Amniotic epithelial cell (primary cell): ENCODE results near the gene RPS6KA5.
"Not testable (repeated sequence)": the region's sequence is repeated elsewhere in the genome, so short reads cannot be mapped to it uniquely, and the experiment has no call there.

ENCODE experiments used
- DNase-seq: peaks from one replicate; pipeline ENCODE4 v3.0.0-alpha.2; 2010; ENCODE audit warnings: low read depth

Gene RPS6KA5

DNA sequence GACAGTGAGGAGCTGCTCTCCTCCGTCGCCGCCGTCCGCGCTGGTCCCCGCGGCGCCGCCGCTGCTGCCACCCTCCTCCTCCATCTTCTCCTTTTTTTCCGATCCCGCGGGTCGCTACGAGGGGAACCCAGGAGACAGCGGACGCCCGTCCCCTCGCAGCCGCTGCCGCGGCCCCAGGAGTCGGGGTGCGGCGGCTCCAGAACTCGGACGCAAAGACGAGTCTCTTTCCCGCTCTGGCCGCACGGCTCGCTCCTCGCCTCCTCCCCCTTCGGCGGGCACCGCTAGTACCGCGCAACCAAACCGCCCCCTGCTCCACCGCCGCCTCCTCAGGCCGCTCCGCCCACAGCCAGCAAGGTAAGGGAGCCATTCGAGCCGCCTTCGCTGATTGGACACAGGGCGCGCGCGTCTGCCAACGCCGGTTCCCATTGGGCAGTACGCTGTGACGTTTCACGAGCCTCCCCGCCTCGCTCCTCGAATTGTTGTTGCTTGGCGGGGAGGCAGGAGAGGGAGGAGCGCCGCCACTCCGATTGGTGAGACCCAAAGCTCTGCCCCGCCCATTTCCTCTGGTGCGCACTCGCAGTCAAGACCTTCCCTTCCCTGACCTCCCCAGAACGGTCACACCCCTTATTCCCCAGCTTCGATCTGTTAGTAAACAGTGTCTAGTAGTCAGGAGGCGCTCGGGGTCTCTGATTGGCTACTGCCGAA lies at the start of gene RPS6KA5:
Gene RPS6KA5 (minus strand): TSS at position 291 of the 705 bp plus-strand sequence. CDS start 207 bp downstream, at position 84.
- peak; percentile 100 for DNase-seq

DNA sequence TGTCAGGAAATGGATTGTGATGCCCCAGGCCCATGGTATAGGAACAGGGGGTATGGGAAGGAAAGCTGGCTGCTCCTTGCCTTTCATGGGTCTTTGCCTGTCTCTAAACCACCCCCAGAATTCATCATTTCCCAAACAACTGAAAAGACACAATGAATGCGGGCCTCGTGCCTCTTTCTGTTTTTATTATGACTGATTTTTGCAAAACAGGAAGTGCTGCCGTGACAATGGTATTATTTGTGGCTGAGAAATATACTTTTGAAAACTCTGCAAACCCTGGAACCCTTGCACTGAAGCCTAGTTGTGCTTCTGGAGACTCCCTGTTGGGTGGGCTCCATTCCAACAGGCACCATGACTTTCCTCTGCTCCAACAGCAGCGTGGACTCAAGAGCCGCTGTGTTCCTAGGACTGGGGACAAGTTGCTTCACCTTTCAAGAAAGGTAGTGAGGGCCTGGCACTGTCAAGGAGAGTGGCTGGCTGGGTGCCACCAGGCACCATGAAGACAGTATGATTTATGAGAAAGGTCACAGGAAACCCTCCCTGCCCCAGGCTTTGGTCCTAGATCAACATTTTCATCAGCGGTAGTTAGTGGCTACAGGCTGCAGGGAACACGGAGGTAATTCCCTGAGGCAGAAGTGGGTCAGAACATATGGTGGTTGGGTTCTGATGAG lies 48.6 kb upstream of the RPS6KA5 start:
- DNase-seq = no peak

DNA sequence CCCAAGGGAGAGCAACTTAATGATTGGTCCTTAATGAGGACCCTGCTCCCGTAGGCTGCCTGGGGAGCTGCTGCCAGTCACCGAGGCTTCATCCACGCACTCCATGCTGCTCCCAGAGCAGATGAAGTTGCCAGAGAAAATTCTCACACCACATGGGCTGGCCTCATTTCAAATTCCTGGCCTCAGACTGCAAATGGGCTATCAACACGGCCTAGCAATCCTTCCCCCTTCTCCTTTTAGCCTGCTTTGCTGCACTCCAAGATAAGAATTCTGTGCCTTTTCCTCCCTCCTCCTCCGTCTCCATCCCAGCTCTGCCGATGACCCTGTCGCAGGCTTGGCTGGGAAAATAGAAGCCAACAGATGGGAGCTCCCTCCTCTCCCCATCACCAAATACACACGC lies 42.7 kb upstream of the RPS6KA5 start:
- no peak for DNase-seq

DNA sequence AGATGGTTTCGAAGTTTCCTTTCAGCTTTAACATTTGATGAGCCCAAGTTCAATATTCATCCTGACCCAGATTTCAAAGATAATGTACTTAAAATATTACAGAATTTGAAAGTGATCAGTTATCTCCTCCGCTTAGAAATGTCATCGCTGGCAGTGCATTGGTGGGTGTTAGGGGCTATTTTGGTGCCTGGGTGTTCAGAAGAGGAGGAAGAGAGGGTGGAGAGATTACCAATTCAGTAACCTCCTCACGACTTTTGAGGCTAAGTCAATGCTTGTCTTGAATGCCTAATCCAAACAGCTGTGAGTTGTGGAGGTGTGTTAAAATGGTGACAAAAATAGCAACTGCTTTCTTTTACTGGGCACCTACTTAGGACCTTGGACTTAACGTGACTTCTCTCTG lies 39.7 kb upstream of the RPS6KA5 start:
- DNase-seq = no peak

DNA sequence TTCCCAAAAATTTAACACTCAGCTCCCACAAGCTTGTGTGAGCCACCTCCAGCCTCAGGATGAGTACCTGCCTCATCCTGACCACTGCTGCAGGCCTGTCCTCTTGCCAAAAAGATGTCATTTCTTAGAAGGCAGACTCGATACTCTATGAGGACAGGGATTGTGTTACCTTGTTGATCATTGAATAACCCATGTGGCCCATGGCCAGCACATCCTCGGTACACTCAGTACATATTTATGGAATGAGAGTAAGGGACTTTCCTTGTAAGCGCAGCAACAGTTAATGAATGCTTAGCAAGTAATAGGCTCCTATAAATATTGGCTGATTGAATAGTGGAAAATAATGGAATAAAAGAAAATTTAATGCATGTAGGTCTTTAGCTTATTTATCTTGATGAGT lies 38.1 kb upstream of the RPS6KA5 start:
- no peak for DNase-seq

DNA sequence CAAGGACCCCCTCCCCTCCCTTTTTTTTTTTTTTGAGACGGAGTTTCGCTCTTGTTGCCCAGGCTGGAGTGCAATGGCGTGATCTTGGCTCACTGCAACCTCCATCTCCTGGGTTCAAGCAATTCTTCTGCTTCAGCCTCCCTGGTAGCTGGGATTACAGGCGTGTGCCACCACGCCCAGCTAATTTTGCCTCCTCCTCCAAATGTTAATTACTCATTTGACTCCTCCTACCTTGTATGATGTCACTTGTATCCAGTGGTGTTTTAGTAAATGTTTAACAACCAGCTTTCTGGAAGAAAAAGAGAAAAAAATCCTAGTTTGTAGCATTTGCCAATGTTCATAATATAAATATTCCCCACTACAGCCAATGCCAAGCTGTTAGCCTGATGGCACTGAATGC lies 37.2 kb upstream of the RPS6KA5 start:
- DNase-seq = not testable (repeated sequence)

DNA sequence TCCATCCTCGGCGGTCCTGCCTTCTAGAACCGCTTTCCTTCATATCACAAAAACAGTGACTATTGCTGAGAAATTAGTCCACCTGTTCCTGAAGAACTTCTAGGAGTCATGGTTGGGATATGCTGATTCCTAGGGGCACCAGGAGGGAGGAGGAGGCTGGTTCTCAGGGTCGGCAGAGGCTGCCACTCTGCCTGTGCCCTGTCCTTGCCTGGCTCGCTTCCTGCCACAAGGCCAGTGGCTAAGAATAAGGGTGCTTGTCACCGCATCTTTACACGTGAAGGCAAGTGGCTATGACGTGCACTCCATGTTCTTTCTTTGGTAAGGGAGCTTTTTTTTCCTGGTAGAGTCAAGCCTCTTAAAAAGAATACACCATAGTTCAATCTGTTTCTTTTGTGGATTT lies 34.7 kb upstream of the RPS6KA5 start:
- no peak for DNase-seq

DNA sequence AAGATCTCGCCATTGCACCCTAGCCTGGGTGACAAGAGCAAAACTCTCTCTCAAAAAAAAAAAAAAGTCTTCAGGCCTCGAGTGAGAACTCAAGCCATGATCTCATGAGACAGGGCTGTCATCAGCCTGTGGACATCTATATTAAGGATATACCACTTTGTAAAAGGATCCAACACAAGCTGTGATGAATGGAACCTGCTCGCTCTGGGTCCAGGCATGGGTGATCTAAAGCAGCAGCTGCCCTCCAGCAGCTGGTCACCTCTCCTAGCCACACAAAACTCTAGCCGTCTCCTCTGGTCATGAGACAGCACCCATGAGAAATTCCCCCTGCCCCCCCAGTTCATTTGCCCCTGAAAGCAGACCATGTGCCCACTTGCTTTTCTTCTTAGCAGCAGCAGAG lies 34.3 kb upstream of the RPS6KA5 start:
- DNase-seq = no peak

DNA sequence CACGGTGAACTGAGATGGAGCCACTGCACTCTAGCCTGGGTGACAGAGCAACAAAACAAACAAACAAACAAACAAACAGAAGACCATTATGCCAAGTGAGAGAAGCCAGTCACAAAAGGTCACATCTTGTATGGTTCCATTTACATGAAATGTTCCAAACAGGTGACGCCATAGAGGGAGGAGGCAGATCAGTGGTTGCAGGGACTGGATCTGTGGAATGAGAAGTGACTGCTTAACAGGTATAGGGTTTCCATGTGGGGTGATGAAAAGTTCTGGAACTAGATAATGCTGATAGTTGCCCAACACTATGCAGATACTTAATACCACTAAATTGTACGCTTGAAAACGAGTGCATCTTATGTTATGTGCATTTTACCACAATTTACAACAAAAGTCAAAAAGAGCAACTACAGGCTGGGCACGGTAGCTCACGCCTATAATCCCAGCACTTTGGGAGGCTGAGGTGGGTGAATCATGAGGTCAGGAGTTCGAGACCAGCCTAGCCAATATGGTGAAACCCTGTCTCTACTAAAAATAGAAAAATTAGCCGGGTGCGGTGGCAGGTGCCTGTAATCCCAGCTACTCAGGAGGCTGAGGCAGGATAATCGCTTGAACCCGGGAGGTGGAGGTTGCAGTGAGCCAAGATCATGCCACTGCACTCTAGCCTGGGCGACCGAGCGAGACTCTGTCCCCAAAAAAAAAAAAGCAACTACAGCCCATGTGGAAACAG lies 33.5 kb upstream of the RPS6KA5 start:
- DNase-seq = not testable (repeated sequence)

DNA sequence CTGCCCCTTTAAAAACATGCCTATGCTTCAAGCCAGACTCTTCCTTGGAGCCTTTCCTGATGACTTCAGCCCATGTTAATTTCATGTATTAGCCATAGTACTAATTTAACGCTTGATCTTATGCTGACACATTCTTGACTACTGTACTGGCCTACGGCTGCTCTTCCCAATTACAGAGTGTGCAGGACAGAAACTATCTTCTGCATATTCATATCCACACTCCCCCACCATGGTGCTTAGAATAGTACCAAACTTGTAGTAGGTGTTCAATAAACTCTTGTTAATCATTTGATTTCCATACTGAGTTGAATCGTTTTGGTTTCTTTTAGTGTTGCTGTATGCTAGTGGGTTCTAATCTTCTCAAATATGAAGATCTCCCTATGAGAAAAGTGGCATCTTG lies 31.6 kb upstream of the RPS6KA5 start:
- no peak for DNase-seq

DNA sequence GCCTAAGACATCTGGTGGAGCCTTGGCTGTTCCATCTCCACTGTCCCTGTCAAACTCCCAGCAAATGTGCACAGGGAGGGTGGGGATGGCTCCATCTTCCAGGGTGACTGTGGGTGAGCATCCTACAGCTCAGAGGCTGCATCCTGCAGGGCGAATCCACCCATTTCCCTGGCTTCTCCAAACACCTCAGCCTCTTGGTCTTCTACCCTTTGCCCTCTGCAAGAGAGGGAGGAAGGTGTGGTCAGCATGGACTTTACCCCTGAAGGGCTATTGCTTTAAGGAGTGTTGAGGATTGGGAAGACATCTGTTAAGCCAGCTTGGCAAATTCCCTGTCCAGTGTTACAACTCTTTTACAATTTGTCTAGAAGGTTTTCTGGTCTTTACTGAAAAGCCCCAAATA lies 30.3 kb upstream of the RPS6KA5 start:
- no peak for DNase-seq

DNA sequence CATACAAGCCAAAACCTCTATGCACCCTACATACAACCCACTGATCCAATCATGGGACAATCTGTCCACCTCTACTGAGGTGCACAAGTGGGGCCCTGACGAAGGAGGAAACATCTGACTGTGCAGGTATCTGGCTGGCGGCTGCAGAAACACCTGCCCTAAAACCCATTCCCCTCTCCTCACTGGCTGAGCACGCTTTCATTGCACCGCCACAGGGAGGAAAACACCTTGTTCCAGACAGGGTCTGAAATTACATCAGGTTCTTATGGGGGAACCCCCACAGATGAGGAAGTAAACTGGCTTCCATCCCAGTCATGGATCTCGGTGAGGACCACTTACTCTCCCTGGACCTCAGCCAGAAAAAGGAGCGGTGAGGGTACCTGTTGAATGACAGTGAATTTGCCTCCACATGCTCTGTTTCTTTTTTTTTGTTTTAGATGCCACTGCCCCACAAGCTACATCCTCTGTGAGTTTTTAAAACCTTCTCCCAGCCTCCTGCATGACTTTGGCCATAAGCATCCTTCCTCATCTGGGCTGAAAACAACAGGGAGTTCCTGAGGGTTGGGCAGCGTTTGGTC lies 29.6 kb upstream of the RPS6KA5 start:
- no peak for DNase-seq

DNA sequence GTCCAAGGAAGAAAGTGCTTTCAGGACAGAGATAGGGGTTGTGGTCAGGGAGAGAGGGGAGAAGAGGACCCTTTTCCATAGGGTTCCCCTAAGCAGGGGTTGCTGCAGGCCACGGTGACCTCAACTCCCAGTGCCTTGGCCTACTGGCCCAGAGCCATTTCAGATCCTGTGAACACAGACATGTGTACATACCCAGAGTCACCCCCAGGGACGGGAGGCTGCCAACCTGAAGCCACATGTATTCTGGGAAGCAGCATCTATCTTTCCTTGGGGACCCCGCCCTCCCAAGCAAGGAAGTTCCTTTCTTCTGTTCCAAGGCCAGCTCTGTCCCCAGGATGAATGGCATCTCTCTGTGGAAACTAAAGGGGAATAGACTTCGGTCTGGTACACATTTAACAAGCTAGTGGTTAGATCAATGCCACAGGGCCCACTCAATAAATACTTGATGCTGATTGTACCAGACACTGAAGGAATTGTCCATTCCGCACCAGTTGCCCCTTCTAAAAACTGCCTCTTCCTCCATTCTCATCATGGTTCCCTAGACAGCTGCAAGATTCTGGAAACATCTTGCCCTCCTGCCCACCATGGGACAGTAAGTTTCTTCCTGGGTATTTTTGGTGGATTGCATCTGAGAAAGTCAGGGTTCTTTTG lies 28.3 kb upstream of the RPS6KA5 start:
- no peak for DNase-seq

DNA sequence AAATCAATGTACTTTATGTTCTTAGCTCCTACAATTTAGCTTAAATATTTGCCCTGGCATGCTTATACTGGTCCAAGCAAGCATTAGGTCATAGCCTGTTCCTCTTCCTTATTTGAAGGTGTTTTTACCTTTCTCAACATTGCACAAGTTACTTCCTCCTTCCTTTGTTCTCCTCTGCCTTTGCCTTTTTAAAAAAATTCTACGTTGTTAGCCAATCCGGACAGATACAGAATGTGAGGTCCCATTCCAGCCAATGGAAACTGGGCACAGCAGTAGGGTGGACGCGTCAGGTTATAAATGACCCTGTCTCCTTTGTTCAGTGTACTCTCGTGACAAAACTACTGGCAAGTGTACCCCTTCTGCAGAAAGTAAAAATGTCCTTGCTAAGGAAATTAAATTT lies 27.0 kb upstream of the RPS6KA5 start:
- DNase-seq = not testable (repeated sequence)

DNA sequence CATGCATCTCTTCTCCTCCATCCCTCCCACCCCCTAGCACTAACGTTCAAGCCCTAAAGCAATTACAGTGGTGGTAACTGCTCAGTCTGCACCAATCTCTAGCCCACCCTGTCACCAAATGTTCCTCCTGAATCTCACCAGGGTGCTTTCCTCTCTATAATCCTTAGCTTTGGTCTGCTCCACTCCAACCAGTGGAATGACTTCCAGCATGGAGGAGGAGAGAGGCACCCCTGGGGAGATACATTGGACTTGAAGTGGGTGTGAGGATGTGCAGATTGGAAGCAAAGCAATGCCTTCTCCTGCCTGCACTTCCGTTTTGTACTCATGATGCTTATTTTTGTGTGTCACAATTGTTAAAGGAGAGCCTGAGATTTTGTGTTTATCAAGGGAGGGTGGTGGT lies 24.1 kb upstream of the RPS6KA5 start:
- no peak for DNase-seq

DNA sequence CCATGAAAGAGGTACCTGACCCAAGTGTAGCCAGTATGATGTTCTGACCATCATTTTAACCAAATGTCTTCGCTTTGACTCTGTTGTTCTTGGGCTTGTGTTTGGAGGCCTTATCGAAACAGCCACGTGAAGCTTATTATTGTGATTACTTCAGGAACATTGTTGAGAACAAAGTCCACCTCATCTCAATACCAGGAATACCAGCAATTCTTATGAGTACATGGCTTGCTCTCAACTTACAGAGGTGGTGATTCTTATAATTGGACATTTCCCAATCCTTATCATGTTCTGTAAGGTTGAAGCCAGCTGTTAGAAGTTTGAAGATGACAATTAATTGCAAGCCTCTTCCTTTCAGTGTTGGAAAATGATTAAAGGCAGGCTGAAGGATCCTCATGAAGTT lies 21.8 kb upstream of the RPS6KA5 start:
- DNase-seq = no peak

DNA sequence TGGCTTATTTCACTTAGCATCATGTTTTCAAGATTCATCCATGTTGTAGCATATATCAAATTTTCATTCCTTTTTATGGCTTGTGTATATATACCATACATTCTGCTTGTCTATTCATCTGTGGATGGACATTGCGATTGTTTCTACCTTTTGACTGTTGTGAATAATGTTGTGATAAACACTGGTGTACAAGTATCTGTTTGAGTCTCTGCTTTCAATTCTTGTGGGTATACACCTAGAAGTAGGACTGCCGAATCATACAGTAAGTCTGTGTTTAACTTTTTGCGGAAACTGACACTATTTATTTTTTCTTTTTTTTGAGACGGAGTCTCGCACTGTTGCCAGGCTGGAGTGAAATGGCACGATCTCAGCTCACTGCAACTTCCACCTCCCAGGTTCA lies 19.6 kb upstream of the RPS6KA5 start:
- DNase-seq = no peak

DNA sequence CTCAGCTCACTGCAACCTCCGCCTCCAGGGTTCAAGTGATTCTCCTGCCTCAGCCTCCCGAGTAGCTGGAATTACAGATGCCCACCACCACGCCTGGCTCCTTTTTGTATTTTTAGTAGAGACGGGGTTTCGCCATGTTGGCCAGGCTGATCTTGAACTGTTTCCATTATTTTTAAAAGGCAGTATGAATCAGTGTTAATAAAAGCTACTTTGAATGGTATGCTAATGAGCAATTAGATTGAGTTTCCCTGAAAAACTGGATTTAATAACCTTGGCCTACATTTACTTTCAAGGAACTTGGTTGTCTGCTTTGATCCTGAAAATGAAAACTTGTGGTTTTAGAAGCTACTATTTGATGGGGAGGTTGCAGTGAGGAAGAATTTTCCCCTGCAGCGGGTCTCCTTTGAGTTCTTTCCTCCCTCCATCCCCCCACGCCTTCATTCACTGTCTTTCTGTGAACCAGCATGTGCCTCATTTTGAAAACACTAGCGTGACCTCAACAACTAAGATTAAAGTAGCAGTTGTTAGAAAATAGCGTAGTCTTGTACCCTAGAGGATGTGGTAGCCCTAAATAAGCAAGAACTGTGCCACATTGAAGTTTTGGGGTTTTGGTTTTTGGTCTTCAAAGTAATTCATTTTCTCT lies 17.8 kb upstream of the RPS6KA5 start:
- no peak for DNase-seq

DNA sequence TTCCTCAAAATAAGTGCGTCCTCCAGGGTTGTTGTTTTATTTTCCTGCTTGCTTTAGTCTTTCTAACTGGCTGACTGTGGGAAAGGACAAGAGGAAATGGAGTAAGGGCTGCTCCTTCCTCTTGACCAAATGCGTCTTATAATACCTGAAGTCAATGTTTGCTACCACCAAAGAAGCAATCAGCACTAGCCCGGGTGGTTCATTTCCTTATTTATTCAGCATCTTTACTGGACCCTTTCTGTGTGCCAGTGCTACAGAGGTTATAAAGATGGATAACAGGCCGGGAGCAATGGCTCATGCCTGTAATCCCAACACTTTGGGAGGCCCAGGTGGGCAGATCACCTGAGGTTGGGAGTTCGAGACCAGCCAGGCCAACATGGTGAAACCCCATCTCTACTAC lies 15.1 kb upstream of the RPS6KA5 start:
- no peak for DNase-seq

DNA sequence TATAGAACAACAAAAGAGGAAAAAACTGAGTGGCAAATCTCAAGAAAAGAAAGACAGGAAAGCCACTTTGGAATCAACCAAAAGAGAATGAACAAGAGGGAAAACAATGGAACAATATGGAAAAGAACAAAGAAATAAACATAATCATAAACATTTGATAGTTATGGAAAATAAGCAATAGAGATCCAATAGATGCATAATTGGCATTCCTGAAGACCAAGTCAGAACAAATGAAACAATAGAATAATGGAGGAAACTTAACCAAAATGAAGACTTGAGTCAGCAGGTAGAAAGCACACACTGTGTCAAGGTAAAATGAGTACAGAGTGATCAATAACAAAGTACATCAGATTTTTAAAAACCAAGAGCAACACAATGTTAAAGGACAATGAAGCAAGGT lies 10.1 kb upstream of the RPS6KA5 start:
- no peak for DNase-seq

DNA sequence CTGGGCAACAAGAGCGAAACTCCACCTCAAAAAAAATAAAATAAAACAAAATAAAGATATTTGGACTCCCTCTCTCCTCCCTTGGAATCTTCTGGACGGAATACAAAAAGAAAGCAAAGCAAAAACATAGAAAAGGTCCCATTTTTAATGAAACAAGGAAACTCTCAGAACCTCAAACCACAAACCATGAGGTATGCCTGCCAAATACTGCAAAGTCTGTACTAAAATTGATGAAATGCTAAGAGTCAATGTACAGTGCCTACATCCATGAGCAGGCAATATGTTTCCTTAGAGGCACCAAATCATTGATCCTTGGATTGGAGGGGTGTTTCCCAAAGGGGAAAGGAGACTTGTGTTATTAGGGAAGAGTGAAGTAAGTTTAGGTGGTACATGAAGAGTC lies 8.2 kb upstream of the RPS6KA5 start:
- DNase-seq = no peak

DNA sequence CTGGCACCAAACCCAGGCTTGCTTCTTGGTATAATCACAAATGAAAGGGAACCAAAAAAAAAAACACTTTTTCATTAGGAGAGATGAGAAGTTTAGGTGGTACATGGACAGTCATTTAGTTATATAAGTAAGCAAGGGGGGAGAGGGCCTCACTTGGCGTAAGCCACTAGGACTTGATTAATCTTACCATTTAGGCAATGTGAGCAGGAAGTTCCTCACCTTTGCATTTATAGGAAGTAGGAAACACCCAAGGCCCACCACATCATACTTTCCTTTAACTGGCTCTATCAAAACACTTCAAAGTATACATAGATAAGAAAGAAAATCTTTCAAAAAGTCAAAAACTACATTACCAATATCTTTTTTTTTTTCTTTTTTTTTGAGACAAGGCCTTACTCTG lies 6.7 kb upstream of the RPS6KA5 start:
- DNase-seq = no peak
